HG03469 (cell line): ENCODE results near the gene RAB27B.

Experiments used
- ATAC-seq: cut with Tn5 transposase; IDR thresholded peaks from one replicate; pipeline ENCODE4 v1.9.1; 2021; ENCODE audit warnings: mild to moderate bottlenecking, moderate library complexity, moderate number of reproducible peaks; ENCODE audit not compliant: unreplicated experiment

Gene RAB27B

DNA sequence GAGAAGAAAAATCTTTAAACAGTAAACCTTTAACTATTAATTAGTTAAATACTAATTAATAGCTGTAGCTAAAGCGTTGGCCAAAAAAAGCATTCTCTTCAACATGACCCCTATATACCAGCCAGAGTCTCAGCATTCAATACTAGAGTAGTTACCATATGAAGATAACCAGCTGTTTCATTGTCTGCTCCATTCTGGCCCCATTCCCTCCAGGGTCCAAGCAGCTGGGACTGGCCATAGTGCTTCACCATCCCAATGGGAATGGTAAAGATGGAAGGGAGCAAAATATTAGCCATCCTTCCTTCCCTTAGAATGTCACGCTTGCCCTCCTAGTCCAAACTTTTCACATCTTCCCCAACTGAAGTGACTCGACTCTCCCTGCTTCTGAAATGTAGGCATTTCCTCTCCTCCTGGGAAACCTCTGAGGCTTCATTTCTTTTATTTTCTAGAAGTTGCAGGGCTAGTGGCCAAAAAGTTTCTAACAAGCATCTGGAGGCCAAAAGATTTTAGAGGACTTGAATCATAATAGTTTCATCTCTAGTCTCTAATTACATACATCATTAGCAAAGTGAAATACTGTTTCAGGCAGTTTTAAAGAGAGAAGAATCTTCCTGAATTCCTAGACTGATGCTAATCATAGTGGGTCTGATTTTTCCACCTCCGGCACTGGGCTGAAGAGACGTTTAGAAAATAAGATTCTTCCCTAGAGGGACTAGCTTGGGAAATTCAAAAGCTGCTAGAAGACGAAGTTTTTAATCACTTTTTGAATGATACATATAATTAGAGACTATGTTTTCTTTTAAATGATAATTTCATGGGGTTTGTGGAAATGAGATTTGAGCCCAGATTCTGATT lies 78.3 kb downstream of the RAB27B start:
- ATAC-seq = no peak

DNA sequence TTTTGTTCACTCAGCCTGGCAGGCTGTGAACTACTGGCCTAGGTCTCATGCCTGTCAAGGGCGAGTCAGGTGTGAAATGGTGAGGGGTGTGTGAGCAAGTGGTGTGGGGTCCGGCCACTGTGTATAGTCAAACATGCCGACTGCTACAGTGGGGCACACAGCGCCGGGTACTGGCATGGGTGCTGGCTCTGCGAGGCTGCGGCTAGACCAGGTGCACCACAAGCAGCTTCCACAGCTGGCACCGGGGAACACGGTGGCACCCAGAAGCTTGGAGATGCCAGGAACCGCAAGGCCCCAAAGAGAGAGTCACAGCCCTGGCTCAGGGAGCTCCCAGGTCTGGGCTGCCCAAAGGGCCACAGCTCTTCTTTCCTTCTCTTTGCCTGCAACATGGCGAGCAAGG lies 81.3 kb downstream of the RAB27B start:
- ATAC-seq = no peak

DNA sequence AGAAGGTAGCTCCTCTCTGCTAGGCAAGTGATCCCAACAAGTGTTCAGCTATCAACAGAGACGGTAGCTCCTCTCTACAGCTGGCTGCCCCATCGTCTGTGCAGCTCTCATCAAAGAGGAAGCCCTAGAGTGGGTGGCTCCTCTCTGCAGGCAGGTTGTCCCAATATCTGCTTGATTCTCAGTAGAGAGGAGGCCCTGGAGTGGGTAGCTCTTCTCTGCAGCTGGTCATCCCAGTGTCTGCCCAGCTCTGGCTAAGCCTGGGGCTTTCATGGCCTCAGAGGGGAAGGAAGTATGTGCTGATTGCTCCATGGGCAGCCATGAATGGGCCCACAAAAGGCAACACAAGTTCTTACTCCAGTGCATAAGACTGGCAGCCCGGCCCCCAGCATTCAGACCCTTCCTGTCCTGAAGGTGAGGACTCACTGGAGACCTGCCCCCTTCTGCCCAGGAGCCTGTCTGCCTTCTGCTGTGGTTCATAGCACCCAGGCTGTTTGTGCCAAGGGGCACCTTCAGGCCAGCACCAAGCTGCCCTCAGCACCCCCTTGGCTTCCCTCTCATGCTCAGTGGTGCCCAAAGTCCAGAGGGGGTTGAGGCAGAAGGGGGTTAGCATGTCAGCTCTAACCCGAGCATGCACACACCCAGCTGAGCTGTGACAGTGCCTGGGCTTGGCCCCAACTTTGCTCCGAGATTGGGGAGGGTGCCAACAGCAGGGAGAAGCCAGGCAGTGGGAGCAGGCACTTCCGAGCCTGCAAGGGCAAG lies 82.1 kb downstream of the RAB27B start:
- no peak for ATAC-seq

DNA sequence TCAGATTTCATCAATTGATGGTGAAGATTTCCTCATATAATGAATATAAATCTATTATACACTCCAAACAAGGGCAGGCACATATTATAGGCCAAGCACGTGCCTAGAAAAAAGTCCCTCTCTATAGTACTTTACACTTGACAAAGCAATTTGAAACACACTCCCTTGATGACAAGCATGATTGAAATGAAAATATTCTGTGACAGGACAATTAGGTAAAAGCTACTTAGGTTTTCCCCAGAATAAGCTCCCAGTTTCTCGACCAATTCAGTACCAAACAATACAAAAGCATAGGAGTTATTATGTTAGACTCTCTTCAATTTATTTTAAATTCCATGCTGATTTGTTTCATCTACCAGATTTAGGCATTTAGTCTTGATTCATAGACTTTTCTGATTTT lies 83.3 kb downstream of the RAB27B start:
- no peak for ATAC-seq

- ATAC-seq = no peak
These were observed 86.5 kb downstream of the RAB27B start for GRCh38 chr18:54914816-54915215.

GRCh38 chr18:54916507-54916906 lies 88.2 kb downstream of the RAB27B start:
- no peak for ATAC-seq

GRCh38 chr18:54918060-54918459 lies 89.8 kb downstream of the RAB27B start:
- no peak for ATAC-seq

GRCh38 chr18:54919412-54919811 lies 91.1 kb downstream of the RAB27B start:
- ATAC-seq = no peak

- no peak for ATAC-seq
These were observed 95.2 kb downstream of the RAB27B start for GRCh38 chr18:54923339-54923956.

- no peak for ATAC-seq
These were observed 96.7 kb downstream of the RAB27B start for GRCh38 chr18:54924948-54925347.

GRCh38 chr18:54926593-54927325 lies 98.5 kb downstream of the RAB27B start:
- no peak for ATAC-seq

GRCh38 chr18:54928236-54928635 lies 100.0 kb downstream of the RAB27B start:
- no peak for ATAC-seq

- ATAC-seq = no peak
These were observed 102.9 kb downstream of the RAB27B start for GRCh38 chr18:54931152-54931551.

GRCh38 chr18:54932472-54932871 lies 104.2 kb downstream of the RAB27B start:
- ATAC-seq = no peak

DNA sequence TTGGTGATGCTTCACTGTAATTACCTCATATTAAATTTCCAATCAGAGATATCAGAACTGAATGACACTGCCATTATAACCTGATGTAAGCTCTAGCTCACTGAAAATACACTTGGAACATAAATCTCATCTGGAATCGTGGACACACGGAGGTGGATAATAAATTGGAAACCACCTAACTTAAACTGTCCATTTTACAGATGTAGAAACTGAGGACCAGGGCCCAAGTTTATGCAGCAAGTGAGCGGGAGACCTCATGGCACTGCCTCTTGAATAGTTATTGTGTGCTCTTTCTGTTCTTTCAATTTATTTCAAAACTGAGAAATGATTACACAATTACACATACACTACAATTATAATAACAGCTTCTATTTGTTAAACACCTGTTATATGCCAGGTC lies 110.2 kb downstream of the RAB27B start:
- ATAC-seq = no peak

GRCh38 chr18:54939361-54939917 lies 111.2 kb downstream of the RAB27B start:
- no peak for ATAC-seq

GRCh38 chr18:54942144-54942543 lies 113.9 kb downstream of the RAB27B start:
- no peak for ATAC-seq

DNA sequence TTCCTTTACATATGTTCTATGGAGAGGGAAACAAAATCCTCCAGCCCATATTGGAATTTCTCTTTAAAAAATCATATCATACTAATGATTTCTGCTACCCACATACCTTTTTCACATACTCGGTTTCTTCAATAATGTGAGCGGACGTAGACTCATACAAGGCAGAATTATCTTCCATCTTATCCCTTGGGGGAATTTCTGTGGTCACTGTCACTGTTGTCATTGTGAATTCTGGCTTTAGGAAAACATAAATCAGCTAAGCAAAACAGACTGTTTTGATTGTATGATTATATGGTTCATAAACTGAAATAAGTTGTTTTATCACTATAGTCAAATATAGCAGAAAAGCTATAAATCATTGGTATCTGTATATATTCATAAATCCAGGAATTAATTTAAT lies 114.3 kb downstream of the RAB27B start:
- no peak for ATAC-seq
